Measurements from ENCODE around the gene HSPB1. TPM values are rescaled to one million over a fixed set of nuclear protein-coding genes. Genes with fewer than 3 reads are reported as not detected.
A peak's percentile ranks its signal among the peaks of the same experiment; 100 is the strongest.
"Not testable (repeated sequence)": the region's sequence is repeated elsewhere in the genome, so short reads cannot be mapped to it uniquely, and the experiment has no call there.

The HSPB1 gene
- total and polyA plus RNA-seq, 2 of the 13 experiments (the other 11 are each of a cell fraction or from before 2014, with no cell fraction given) = 21.0 to 38.6 TPM

GRCh38 chr7:76334320-76334967 lies 32.0 kb downstream of the HSPB1 start:
- H3K4me1 ChIP-seq (ENCODE audit: insufficient read depth, low read length) = peaks cover 27% of the 10 kb centered on the region
- 98% methylated on average over 6 of the region's 6 CpGs for WGBS (ENCODE audit: low lambda C conversion rate)
- ATAC-seq = no peak
- ChIA-PET CTCF (ENCODE audit: low intra/inter-chr PET ratio, low total read pairs) (no interaction called here), POLR2A (interaction anchor here (1.0 kb wide), 1 partner anchor 32 kb away, joined by 3 read pairs; no protein-coding TSS in a partner anchor)
- H3K36me3 ChIP-seq (replicated peaks in 1 of 2; ENCODE audit: control insufficient read depth in 1 of 2, insufficient read depth in 2 of 2, low read length in 2 of 2) = peaks cover 15 to 44% of the 10 kb centered on the region in 2 experiments
- no peak for DNase-seq (ENCODE audit: low spot score)
- no peak overlapping the region for H3K4me3 ChIP-seq (replicated peaks in 1 of 3; ENCODE audit: insufficient read depth in 1 of 3, low read depth in 2 of 3, low read length in 3 of 3)
- H3K27ac ChIP-seq (ENCODE audit: extremely low read length, insufficient read depth, low read length) = no peak overlapping the region
- H3K79me2 ChIP-seq (ENCODE audit: insufficient read depth, low read length) = peaks cover 88% of the 10 kb centered on the region
- no peak overlapping the region for H3K9ac ChIP-seq (ENCODE audit: insufficient read depth, low read depth, low read length)
- no peaks in the 10 kb centered on the region for H3K27me3 ChIP-seq (ENCODE audit: control insufficient read depth in 1 of 2, insufficient read depth in 2 of 2, low read length in 2 of 2)
- H4K20me1 ChIP-seq (ENCODE audit: insufficient read depth, low read length) = peaks cover 69% of the 10 kb centered on the region
- in situ Hi-C loops (cut with HindIII; ENCODE audit: extremely low pct_ligation_motif_present, low pct_unique_long_range_greater_than_20kb) = no loop called here
- BruUV-seq (replicated peaks) = no TSS peak
- intact Hi-C loops (cut with micrococcal nuclease; ENCODE audit: unreplicated experiment) = no loop called here
- FAIRE-seq = no peak
- no peaks in the 10 kb centered on the region for H3K9me3 ChIP-seq (ENCODE audit: low read length)
- peak; percentile 65; the same call in 1 of the 2 replicates for TF ChIP-seq ZNF121 (CRISPR knock-in tag; IDR thresholded peaks at IDR 0.05)
- 0 out of 2 replicates have a peak, but pooled peaks have one; percentile 31 for TF ChIP-seq ZNF770 (CRISPR knock-in tag; IDR thresholded peaks at IDR 0.05)
- no peak for TF ChIP-seq TAF1 (CRISPR knock-in tag; IDR thresholded peaks at IDR 0.05)
- H3K4me2 ChIP-seq (ENCODE audit: low read depth, low read length) = no peak overlapping the region
- no peak overlapping the region for H2AFZ ChIP-seq (ENCODE audit: low read length)

- FAIRE-seq; DNase-seq (ENCODE audit: low spot score); H3K4me3 ChIP-seq (replicated peaks in 1 of 3; ENCODE audit: insufficient read depth in 1 of 3, low read depth in 2 of 3, low read length in 3 of 3); BruUV-seq (replicated peaks); in situ Hi-C loops (cut with HindIII; ENCODE audit: extremely low pct_ligation_motif_present, low pct_unique_long_range_greater_than_20kb); H3K27me3 ChIP-seq (ENCODE audit: control insufficient read depth in 1 of 2, insufficient read depth in 2 of 2, low read length in 2 of 2); H3K27ac ChIP-seq (ENCODE audit: extremely low read length, insufficient read depth, low read length); H2AFZ ChIP-seq (ENCODE audit: low read length); H3K9ac ChIP-seq (ENCODE audit: insufficient read depth, low read depth, low read length); intact Hi-C loops (cut with micrococcal nuclease; ENCODE audit: unreplicated experiment); H3K9me3 ChIP-seq (ENCODE audit: low read length); H3K4me2 ChIP-seq (ENCODE audit: low read depth, low read length); CTCF ChIA-PET (ENCODE audit: low intra/inter-chr PET ratio, low total read pairs); ATAC-seq: not testable (repeated sequence)
- POLR2A ChIA-PET = interaction anchor here (1.4 kb wide), 1 partner anchor 74 kb away, joined by 3 read pairs; the partner anchor contains the start of gene SSC4D
- Histone ChIP-seq H4K20me1 (ENCODE audit: insufficient read depth, low read length) (peaks cover 67% of the 10 kb centered on the region), H3K4me1 (ENCODE audit: insufficient read depth, low read length) (peaks cover 27% of the 10 kb centered on the region), H3K79me2 (ENCODE audit: insufficient read depth, low read length) (peaks cover 91% of the 10 kb centered on the region), H3K36me3 (replicated peaks in 1 of 2; ENCODE audit: control insufficient read depth in 1 of 2, insufficient read depth in 2 of 2, low read length in 2 of 2) (peaks cover 10 to 35% of the 10 kb centered on the region in 2 experiments)
- WGBS (ENCODE audit: low lambda C conversion rate) = 97% methylated on average over 2 of the region's 2 CpGs
These were observed 32.9 kb downstream of the HSPB1 start for GRCh38 chr7:76335417-76335816.

Data from HepG2 (cell line).